ENCODE results near the gene CDH1.

Gene CDH1

DNA sequence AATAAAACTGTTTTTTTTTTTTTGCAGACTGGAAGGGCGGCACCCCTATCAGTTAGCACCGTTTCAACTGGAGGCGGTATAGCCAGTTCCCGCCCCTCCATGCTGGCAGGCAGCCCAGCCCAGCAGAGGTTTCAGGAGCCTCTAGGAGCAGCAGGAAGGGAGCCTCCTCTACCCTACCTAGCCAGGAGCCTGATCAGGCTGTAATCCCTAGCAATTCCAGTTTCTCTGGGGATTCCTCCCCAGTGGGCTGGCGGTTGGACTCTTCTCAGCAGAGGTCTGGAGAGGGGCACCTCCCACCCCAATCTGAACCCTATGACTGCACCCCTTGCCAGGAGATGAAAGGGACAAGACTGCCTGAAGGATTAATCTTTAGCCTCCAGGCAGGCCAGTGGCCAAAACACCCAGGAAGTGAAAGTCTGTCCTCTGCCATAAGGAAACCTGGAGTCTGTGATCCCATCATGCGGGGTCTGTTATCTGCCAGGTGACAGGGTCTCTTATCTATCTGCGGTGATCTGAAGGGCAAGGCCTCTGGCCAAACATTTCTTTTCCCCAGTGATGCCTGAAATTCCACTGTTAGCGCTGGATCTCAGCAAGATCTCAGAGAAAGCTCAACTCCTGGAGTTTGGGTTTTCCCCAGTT lies 4.9 kb upstream of the CDH1 start:
- peak; percentile 43 for DNase-seq

DNA sequence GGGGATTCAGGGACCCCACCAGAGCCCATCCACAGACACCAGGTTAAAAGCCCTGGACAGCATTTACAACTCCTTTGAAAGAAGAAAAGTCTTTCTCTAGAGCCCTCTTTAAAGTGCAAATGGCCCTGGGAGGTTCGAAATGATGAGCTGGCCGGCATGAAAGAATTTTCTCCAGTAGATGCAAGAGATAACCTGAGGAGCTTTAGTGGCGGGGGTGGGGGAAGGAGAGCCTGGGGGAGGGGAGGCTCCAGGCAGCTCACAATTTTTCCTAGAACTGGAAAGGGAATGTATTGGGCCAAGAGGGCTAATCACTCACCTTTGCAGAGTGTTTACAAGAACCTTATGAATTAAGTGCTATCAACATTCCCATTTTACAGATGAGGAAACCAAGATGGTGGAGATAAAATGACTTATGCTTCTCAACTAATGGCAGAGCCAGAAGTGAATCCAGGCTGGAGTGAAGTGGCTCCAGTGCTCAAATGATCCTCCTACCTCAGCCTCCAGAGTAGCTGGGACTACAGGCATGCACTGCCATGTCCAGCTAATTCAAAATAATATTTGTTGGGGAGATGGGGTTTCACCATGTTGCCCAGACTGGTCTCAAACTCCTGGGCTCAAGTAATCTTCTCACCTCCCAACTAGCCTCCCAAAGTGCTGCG lies 4.2 kb upstream of the CDH1 start:
- no peak for DNase-seq

DNA sequence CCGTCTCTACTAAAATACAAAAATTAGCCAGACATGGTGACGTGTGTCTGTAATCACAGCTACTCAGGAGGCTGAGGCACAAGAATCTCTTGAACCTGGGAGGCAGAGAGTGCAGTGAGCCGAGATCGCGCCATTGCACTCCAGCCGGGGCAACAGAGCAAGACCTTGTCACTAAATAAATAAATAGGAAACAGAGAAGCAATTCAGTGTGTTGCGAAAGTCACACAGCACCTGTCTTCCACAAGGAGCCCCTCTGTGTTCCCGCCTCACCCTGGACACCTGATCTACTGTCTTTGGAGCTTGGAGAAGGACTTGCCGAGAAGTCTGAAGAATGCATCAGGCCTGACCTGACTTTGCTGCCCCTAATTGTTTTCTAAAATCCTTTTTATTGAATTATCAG lies 3.5 kb upstream of the CDH1 start:
- DNase-seq: no peak

DNA sequence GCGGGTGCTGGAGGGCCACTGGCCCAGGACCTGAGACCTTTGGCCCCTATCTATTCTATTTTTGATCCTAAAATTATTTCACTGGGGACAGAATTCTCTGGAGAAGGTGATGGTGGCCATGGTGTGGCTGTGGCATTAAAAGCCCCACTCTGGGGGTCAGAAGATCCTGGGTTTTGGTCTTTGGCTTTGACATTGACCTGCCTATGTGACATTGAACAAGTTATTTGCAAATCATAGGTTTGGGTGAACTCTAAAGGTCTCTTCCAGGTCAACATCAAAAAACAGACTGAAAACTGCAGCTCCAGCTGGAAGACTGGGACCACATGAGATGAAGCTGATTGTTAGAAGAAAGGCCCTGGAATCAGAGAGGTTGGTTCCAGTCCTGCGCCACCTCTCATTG lies 2.3 kb upstream of the CDH1 start:
- DNase-seq: no peak

DNA sequence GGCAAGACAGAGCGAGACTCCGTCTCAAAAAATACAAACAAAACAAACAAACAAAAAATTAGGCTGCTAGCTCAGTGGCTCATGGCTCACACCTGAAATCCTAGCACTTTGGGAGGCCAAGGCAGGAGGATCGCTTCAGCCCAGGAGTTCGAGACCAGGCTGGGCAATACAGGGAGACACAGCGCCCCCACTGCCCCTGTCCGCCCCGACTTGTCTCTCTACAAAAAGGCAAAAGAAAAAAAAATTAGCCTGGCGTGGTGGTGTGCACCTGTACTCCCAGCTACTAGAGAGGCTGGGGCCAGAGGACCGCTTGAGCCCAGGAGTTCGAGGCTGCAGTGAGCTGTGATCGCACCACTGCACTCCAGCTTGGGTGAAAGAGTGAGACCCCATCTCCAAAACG lies 531 bp upstream of the CDH1 start:
- no peak for DNase-seq

DNA sequence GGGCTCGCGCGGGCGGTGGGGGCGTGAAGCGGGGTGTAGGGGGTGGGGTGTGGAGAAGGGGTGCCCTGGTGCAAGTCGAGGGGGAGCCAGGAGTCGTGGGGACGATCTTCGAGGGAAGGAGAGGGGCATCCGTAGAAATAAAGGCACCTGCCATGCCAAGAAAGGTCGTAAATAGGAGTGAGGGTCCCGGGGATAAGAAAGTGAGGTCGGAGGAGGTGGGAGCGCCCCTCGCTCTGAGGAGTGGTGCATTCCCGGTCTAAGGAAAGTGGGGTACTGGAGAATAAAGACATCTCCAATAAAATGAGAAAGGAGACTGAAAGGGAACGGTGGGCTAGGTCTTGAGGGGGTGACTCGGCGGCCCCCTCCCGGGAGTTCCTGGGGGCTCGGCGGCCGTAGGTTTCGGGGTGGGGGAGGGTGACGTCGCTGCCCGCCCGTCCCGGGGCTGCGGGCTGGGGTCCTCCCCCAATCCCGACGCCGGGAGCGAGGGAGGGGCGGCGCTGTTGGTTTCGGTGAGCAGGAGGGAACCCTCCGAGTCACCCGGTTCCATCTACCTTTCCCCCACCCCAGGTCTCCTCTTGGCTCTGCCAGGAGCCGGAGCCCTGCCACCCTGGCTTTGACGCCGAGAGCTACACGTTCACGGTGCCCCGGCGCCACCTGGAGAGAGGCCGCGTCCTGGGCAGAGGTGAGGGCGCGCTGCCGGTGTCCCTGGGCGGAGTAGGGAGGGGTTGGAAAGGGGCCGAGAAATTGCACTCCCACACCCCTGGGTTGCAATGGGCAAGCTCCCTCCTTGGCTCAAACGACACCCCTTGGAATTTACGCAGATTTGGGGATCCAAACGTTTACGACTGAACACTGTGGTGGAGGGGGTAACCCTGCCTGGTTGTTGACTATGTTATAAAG lies 888 bp downstream of the CDH1 start:
- no peak for DNase-seq

DNA sequence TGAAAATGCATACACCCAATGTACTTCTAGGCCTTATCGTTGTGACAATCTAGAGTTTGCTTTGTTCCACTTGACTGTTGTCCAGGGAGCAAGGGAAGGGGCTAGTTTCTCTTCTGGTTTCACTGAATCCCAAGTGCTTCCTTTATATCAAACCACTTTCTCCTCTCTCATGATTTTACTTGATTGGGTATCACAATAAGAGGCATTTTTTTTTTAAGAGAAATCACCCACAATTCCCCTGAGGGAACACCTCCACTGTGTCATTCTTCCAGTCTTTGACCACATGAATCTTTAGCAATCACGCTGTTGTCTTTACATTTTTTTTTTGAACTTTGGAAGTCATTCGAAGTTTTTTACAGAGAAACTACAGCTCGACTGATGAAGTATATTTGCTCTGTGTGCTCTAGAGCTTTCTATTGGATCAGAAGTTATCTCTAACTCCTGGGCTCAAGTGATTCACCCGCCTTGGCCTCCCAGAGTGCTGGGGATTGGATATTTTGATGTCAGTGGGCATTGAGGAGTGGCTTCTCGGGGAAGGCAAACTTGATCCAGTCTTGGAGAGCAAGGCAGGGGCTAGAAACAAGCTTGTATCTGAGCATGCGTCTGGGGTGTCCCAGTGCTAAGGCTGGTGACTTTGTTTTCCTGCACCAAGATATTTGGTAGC lies 3.0 kb downstream of the CDH1 start:
- DNase-seq: no peak

DNA sequence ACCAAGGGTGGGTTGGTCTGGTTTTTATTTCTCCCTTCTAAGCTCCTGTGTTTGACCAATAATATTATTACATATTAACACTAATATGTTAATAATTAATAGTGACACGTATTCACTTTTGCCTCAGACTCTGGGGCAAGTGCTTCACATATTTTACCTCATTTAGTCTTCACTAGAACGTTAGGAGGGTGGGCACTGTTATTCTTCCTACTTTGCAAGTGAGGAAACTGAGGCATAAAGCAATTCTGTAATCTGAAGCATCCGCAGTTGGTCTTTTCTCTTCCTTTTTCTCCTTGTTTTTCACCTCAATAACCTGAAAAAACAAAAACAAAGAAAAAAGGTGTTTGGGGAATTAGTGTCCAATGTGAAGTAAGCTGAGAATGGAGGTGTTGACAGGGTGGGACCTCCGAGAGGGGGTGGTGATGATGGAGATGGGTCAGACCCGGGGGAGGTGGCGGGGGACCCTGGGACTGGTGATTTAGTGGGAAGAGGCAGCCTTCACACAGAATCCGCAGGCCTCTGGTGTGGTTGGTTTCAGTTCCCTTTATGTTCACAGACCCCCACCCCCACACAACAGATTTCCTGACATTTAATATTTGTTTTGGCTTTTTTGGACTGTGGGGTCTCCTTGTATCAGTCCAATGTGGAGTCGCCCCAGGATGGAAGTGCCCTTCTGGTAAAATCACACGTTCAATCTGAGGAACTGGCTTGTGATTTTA lies 3.7 kb downstream of the CDH1 start:
- DNase-seq: no peak

DNA sequence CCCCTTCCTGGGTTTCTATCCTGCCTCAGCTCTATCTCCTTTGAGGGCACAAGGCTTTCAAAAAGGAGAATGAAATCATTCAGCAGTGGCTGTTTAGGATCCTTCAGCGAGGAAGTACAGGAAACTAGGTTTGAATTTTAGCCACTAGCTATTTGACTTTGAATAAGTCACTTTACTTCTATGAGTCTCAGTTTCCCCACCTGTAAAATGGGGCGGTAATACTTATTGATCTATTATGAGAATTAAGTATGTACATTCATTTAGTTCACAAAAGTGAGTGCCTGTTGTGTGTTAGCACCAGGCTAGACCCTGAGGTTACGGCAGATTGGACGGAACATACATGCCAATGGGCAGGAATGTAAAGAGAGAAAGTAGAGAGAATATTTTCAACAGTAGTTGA lies 6.6 kb downstream of the CDH1 start:
- no peak for DNase-seq

DNA sequence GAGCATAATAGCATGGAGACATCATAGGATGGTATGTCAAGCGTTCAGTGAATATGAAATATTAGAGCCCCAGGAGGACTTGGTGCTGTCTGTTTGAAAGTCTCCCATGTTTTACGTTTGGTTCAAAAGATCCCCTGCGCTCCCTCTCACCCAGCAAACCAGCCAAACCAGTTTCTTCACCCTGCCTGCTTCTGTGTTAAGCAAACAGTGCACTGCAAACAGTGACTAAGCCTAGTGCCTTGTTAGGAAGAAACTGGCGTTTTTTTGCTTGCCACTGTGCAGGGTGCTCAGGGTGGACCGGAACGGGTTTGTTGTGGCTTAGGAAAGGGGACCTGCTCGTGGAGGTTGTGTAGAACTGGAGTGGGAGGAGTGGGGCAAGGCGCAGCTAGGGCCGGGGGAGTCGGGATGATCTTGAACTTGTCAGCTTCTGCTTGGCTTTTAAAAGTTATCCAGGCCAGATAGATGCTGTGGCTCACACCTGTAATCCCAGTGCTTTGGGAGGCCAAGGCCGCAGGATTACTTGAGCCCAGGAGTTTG lies 7.7 kb downstream of the CDH1 start:
- no peak for DNase-seq

DNA sequence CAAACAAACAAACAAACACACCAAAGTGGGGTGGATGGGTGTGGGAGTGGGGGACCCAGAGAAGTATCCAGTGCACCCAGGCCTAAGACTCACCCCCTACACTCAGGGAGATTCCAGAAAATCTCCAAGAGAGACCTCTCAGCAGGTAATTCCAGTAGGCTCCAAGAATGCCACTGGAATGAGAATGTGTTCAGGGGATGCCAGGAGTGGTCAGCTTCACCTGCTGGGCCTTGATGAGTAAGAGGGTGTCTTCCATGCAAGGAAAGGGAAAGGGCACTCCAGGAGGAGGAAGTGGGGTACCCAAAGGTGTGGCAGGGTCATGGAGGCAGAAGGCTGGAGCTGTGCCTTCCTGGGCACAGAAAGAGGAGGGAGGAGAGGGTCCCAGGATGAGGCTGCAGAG lies 9.9 kb downstream of the CDH1 start:
- no peak for DNase-seq

DNA sequence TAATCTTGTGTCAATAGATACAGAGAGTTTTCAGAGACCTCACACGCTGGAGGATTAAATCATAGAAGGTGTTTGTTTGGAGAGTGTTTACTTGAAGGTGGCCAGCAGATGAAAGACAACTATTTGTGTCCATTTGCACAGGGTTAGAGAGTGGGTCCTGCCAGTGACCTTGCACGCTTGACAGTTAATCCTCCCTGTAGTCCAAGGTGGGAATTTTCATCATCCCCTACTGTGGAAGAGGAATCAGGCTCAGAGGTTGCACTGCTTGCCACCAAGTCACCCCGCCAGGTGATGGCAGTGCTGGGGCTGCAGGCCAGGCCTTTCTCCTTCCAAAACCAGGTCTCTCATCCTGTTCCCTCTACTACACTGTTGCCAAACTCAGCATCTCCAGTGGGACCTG lies 12.3 kb downstream of the CDH1 start:
- no peak for DNase-seq

DNA sequence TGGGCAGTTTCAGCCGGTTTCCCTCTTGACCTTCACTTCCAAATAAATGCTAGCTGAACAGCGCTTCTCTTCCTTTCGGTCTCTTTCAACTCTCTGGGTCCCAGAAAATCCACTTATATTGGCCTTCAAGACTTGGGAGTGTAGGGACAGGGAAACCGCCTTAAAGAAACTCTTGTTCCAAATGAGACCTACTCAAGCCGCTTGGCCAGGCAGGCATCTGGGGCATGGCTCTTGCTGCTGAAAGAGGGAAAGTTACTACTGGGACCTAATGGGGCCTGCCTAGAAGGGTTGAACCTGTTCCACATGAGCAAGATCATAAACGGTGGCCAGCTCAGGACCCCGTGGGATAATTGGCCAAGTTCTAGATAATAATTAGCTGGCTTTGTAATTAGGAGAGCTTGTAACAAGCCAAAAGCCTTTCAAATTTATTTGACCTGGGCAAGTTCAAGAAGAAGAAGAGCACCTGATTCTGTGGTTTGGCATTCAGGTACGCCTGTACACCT lies 13.2 kb downstream of the CDH1 start:
- DNase-seq: no peak

DNA sequence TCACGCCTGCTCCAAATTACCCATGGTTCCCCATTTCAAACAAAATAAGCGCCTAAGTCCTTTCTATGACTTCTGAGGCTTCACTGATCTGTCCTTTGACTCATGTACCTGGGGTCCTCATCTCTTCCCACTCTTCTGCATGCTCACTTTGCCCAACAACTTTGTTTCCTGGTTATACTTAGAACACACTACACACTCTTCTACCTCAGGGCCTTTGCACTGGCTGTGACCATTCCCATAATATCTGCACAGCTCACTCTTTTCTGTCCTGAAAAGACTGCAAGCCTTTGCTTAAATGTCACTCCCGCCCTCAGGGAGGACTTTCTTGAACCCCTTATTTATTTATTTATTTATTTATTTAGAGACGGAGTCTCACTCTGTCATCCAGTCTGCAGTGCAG lies 14.1 kb downstream of the CDH1 start:
- no peak for DNase-seq

DNA sequence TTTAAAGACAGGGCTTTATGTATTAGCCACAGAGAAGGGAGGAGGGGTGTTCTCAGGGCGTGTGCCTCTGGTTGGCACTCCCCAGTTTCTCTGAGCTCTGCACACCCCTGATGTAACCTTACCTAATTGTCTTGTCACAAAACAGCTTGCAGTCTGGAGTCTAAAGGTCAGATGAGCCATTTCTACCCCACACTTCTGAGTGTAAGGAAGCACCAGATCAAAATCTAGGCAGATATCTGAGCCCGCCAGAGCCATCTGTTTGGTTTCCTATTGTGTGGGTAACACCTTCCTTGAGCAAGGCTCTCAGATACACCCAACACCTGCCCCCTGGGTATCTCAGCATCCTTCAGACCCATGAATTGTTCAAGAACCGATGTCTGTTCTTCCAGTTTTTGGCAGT lies 15.5 kb downstream of the CDH1 start:
- DNase-seq: no peak

DNA sequence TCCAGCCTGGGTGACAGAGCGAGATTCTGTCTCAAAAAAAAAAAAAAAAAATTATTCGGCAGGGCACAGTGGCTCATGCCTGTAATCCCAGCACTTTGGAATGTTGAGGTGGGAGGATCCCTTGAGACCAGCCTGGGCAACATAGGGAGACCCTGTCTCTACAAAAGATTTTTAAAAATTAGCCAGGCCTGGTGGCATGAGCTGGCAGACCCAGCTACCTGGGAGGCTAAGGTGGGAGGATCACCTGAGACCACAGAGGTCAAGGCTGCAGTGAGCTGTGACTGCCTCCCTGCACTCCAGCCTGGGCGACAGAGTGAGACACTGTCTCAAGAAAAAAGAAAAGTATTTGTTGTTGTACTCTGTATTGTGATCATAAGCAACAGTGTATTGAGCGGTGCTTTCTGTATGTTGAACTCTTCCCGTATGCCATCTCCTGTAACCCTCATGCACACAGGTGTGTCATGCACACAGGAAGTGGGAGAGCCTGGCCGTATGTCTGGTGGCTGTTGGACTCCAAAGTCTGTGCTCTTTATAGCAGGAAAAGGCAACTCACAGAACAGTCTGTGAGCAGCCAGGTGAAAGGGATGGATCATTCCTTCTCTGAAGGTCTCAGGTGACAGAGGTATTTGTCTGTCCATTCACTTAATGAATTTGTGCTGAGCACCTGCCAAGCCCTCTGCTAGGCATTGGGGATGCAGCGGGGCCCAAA lies 17.1 kb downstream of the CDH1 start:
- no peak for DNase-seq

DNA sequence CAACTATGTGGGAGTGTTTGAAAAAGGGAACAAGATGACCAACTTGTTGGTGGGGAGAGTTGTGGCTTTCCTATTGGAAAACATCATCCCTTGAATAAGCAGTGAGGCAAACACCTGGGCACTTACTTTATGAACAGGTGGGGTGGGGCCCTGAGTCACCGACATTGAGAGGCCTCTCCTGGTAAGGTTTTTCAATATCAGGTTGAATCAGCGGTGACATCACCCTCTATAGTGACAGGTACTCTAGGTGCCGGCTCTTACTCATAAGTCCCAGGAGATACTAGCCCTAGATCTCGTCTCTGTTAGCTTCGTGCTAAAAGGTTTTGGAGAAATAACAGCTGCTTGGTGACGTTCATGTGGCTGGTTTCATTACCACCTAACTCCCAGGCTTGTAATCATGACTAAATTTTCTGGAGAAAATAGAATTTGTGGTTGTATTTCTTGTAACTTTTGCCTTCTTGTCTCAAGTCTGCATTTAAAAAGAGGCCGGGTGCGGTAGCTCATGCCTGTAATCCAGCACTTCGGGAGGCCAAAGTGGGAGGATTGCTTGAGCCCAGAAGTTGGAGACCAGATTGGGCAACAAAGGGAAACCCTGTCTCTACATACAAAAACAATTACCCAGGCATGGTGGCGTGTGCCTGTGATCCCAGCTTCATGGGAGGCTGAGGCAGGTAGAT lies 19.3 kb downstream of the CDH1 start:
- DNase-seq: no peak

DNA sequence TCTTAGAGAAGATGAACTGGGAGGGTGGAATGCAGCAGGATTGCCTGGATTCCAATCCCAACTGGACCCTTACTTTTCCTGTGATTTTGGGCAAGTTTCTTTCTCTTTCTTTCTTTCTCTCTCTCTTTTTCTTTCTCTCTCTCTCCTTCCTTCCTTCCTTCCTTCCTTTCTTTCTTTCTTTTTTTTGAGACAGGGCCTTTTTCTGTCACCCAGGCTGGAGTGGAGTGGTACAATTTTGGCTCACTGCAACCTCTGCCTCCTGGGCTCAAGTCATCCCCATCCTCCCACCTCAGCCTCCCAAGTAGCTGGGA lies 20.5 kb downstream of the CDH1 start:
- DNase-seq: no peak

DNA sequence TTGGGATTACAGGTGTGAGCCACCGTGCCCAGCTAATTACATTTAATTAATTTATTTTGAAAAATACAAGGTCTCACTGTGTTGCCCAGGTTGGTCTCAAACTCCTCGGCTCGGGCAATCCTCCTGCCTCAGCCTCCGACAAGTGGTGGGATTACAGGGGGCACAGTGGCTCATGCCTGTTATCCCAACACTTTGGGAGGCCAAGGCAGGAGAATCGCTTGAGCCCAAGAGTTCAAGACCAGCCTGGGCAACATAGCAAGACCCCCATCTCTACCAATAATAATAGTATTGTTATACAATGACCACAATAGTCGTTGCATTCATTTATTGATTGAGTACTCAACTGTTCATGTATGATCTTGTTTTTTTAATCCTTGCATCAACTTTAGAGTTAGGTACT lies 22.0 kb downstream of the CDH1 start:
- DNase-seq: no peak

DNA sequence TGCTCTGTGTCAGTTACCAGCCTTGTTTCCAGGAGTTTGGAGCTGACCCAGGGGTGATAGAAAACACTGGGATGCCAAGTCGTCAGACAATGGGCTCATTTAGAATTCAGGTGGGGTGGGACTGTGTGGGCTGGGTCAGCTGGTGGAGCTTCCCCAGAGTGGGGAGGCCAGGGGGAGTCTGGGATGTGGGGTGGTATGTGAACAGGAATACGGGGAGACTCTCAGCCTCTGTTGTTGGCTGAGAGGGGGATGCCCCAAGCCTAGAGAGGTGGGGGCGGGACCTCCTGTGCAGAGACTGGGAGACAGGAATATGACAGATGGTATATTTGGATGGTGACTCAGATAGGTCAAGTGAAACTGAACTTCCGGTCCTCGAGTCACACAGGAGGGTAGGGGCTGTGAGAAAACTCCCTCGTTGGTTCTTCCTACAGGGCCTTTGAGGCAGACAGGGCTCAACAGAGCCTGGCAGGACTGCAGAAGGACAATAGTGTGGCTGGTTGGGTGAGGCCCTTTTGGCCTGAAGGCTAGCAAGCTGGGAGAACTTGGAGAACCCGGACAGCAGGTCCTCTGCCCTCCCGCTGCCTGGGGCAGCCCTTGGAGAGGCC lies 23.7 kb downstream of the CDH1 start:
- no peak for DNase-seq
